Measurements from ENCODE around the gene OFD1.

DNA sequence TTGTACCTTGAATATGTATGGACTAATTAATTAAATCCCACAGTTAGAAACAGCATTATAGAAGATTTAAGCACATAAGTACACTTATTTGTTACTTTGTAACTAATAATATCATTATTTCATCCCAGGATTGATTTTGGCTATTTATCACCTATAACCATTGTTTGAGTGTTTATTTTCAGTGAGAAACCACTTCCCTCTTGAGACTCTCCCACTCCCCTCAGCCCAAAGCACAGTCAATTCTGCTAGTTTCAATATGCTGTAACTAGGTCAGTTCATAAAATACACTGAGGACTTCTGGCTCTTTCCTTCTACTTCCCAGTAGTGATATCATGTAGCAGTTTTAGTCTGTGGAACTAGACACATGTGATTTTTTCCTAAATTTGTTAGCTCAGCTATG is 16.3 kb downstream of the OFD1 start:
- TF ChIP-seq, protein P1, sequence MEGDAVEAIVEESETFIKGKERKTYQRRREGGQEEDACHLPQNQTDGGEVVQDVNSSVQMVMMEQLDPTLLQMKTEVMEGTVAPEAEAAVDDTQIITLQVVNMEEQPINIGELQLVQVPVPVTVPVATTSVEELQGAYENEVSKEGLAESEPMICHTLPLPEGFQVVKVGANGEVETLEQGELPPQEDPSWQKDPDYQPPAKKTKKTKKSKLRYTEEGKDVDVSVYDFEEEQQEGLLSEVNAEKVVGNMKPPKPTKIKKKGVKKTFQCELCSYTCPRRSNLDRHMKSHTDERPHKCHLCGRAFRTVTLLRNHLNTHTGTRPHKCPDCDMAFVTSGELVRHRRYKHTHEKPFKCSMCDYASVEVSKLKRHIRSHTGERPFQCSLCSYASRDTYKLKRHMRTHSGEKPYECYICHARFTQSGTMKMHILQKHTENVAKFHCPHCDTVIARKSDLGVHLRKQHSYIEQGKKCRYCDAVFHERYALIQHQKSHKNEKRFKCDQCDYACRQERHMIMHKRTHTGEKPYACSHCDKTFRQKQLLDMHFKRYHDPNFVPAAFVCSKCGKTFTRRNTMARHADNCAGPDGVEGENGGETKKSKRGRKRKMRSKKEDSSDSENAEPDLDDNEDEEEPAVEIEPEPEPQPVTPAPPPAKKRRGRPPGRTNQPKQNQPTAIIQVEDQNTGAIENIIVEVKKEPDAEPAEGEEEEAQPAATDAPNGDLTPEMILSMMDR (IDR thresholded peaks at IDR 0.05) = no peak
- TF ChIP-seq POLR2A (IDR thresholded peaks at IDR 0.05) = no peak

Measured in esophagus squamous epithelium (tissue), 4 donors.